ENCODE data around the gene SP3.

SP3 gene

GRCh38 chr2:173996766-173997165 lies 31.6 kb upstream of the SP3 start:
- DNase-seq, result no peak

- DNase-seq, result no peak
Observed at GRCh38 chr2:173993459-173993858, 28.3 kb upstream of the SP3 start.

GRCh38 chr2:173991856-173992588 lies 26.8 kb upstream of the SP3 start:
- no peak for DNase-seq

- DNase-seq, result peak in 1 of 14 donors; percentile 30
Observed at GRCh38 chr2:173990970-173991819, 26.0 kb upstream of the SP3 start.

GRCh38 chr2:173990245-173990644 lies 25.1 kb upstream of the SP3 start:
- no peak for DNase-seq

GRCh38 chr2:173989884-173990215 lies 24.7 kb upstream of the SP3 start:
- no peak for DNase-seq

GRCh38 chr2:173989160-173989883 lies 24.1 kb upstream of the SP3 start:
- DNase-seq, result no peak

- no peak for DNase-seq
Observed at GRCh38 chr2:173986805-173987204, 21.6 kb upstream of the SP3 start.

GRCh38 chr2:173985605-173985992 lies 20.4 kb upstream of the SP3 start:
- DNase-seq, result peak in 1 of 14 donors; percentile 21

GRCh38 chr2:173984866-173985604 lies 19.9 kb upstream of the SP3 start:
- DNase-seq, result peak in 1 of 14 donors; percentile 69

- DNase-seq, result peak in 3 of 14 donors; percentile 40 to 86 (median 45)
Observed at GRCh38 chr2:173983391-173983871, 18.3 kb upstream of the SP3 start.

GRCh38 chr2:173982918-173983317 lies 17.7 kb upstream of the SP3 start:
- DNase-seq, result peak in 8 of 14 donors; percentile 9 to 86 (median 34)

GRCh38 chr2:173982182-173982714 lies 17.1 kb upstream of the SP3 start:
- peak in 1 of 14 donors; percentile 1 for DNase-seq

GRCh38 chr2:173981520-173981919 lies 16.3 kb upstream of the SP3 start:
- DNase-seq, result no peak

- DNase-seq, result no peak
Observed at GRCh38 chr2:173979751-173980351, 14.7 kb upstream of the SP3 start.

- DNase-seq, result no peak
Observed at GRCh38 chr2:173978447-173978846, 13.3 kb upstream of the SP3 start.

GRCh38 chr2:173972636-173973035 lies 7.5 kb upstream of the SP3 start:
- DNase-seq, result no peak

GRCh38 chr2:173972165-173972564 lies 7.0 kb upstream of the SP3 start:
- DNase-seq, result no peak

GRCh38 chr2:173970516-173970924 lies 5.3 kb upstream of the SP3 start:
- DNase-seq, result no peak

- no peak for DNase-seq
Observed at GRCh38 chr2:173969886-173970285, 4.7 kb upstream of the SP3 start.

GRCh38 chr2:173968551-173968950 lies 3.4 kb upstream of the SP3 start:
- DNase-seq, result no peak
